Measurements from ENCODE around the gene METTL9.

GRCh38 chr16:21568502-21569189, 30.7 kb upstream of the METTL9 start:
- TF ChIP-seq, protein P1, sequence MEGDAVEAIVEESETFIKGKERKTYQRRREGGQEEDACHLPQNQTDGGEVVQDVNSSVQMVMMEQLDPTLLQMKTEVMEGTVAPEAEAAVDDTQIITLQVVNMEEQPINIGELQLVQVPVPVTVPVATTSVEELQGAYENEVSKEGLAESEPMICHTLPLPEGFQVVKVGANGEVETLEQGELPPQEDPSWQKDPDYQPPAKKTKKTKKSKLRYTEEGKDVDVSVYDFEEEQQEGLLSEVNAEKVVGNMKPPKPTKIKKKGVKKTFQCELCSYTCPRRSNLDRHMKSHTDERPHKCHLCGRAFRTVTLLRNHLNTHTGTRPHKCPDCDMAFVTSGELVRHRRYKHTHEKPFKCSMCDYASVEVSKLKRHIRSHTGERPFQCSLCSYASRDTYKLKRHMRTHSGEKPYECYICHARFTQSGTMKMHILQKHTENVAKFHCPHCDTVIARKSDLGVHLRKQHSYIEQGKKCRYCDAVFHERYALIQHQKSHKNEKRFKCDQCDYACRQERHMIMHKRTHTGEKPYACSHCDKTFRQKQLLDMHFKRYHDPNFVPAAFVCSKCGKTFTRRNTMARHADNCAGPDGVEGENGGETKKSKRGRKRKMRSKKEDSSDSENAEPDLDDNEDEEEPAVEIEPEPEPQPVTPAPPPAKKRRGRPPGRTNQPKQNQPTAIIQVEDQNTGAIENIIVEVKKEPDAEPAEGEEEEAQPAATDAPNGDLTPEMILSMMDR (conservative IDR thresholded peaks at IDR 0.05; ENCODE audit: low read length): no peak
- TF ChIP-seq EZH2phosphoT487 (IDR thresholded peaks at IDR 0.05; ENCODE audit: borderline replicate concordance): no peak

Data from Loucy (cell line).